Panc1 (cell line): ENCODE results near the gene MLX.

Experiments used
- CTCF ChIP-seq: fragments of 450-650 bp; IDR thresholded peaks from 2 replicates; pipeline ENCODE4 v1.5.1; 2017; ENCODE audit warnings: mild to moderate bottlenecking
- POLR2AphosphoS5 ChIP-seq: IDR thresholded peaks from 2 replicates; pipeline ENCODE4 v1.6.1; 2012; ENCODE audit warnings: mild to moderate bottlenecking, low read depth, low read length, moderate library complexity
- REST ChIP-seq, 2 experiments: IDR thresholded peaks; 2 replicates each; pipeline ENCODE4 v1.6.1; 2011 to 2012; ENCODE audit warnings: low read depth in 2 of 2, control low read depth in 1 of 2, low read length in 1 of 2, mild to moderate bottlenecking in 1 of 2, moderate library complexity in 1 of 2; ENCODE audit not compliant: insufficient read depth in 1 of 2

GRCh38 chr17:42612013-42612412, 45.1 kb downstream of the MLX start:
- no peak for TF ChIP-seq CTCF
- TF ChIP-seq REST (IDR thresholded peaks at IDR 0.05; ENCODE audit: insufficient read depth in 1 of 2, low read depth in 2 of 2, low read length in 1 of 2): no peak
- no peak for TF ChIP-seq POLR2AphosphoS5
